ENCODE data around the gene PCTP.
A peak's percentile ranks its signal among the peaks of the same experiment; 100 is the strongest.

PCTP gene

DNA sequence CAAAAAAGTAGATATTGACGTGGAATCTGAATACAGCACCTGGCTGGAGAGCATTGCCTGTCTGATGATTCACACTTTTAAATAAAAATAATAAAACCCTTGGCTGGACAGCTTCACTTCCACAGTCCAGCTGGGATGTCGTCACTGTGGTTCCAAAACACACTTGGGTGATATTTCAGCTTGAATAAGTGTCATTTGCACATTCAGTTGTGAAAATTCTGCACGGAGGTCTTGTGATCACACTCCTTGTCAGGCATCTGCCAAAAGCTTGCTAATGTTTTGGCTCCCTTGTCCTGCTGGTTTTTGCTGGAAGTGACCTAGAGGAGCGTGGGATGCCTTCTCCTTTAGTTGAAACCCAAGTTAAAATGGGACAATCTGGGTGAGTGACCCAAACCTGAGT lies 60.7 kb downstream of the PCTP start:
- DNase-seq = no peak

DNA sequence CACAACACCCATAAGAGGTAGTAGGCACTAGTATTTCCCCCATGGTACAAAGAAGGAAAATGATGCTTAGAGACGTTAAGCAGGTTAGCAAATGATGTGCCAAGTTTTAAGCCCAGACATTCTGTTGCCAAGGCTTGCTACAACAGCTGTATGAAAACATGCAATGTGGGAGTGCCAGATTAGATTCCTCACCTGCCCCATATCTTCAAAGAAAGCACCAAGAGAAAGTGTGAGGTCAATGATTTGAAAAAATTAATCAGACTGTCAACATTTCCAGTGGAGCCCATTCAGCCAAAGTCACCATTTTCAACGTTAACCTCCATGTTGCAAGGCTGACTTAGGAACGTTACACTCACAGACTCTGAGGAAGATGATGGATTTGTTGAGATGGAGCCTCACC lies 61.5 kb downstream of the PCTP start:
- no peak for DNase-seq

DNA sequence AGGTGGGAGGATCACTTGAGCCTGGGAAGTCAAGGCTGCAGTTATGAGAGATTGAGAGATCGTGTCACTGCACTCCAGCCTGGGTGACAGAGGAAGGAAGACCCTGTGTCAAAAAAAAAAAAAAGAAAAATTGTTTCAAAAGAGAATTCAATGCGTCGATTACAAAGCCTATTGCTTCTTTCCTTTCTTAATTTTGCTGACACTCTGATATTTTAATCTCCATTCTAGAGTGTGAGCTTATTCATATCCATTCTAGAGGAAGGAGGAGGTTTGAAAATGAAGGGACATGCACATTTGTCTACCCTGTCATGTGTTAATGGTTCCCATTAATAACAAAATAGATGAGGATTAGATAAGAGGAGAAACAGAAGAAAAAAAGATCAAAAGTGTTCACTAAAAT lies 63.1 kb downstream of the PCTP start:
- DNase-seq = no peak

DNA sequence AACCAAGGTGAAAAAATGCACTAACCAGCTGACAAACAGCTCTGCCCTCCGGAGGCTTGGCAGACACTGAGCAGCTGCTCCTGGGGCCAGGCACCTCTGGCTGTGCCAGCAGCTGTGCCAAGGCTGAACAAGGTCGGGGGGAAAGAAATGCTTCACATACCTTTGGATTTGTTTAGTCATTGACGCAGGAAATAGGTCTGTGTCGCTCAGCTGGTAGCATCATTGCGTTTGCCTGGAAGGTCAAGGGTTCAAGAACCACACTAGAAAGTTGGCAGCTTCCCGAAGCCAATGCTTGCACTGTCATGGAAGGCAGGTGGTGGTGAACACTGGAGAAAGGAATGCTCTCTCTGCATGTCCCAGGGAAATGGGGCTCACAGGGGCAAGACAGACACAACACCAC lies 63.5 kb downstream of the PCTP start:
- no peak for DNase-seq

DNA sequence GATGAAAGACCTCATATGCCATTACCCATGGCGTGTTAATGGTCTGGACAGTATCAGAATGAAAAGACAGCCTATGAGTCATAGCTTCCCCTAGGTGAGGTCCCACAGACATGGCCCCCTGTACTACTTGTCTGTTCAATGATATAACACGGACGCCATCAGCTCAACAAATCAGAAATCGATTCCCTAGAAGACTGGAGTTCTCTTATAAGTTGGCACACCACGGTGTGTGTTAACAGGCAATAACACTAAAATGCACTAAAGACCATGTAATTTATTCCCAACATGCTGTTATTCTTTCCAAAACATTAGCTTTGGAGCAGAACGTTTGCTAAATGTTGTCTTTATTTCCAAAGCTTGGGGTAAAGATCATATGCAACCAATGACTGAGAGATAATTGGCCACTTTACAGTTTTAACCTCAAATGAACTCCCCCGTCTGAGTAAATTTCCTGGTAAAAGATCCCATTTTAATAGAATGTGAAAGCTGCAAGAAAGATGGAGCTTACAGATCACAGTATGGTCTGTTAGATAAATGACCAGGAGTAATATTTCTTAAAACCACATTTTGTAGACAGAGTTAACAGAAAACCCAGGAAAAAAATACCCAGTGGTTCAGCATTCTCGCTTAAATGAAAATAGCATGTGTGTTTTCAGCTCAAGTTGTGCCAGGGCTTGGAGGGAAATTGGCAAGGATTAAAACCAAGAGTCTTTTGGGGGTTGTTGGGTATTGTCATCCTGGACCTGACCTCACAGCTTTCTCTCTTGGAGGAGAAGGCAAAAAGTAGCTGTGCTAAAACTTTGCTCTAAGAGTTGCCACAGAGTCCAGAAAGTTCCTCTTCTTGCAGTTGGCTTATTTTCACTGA lies 65.9 kb downstream of the PCTP start:
- DNase-seq = peak in 1 of 2 experiments; percentile 31

DNA sequence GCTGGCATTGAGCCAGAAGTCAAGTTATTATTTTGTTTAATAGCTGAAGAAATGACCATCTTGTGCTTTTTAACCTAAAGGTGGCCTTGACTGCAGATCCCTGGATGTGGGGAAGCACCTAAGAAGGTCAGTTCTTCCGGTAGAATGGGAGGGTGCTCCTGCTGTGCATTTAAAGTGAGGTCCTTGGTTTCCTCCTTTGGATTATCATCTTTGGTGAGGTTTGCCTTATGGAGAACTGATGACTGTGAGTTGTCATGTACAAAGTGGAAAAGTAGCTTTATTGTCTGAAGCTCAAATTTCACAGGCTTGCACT lies 66.5 kb downstream of the PCTP start:
- DNase-seq = no peak

DNA sequence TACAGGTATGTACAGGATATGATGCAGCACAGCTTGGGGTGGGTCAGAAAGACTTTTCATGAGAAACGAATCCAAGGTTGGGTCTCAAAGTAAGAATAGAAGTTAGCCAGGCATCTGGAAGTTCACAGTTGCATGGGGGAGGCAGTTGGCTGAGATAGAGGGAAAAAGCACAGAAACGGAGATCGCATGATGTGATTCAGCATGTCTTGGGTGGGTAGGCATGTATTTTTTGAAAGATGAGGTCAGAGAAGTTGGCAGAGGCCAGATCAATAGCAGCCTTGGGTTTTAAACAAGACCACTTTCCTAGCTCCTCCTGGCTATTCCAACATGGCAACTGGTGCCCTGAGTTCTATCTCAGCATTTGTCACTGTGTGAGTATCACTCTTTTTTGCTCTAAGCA lies 67.2 kb downstream of the PCTP start:
- DNase-seq = no peak

DNA sequence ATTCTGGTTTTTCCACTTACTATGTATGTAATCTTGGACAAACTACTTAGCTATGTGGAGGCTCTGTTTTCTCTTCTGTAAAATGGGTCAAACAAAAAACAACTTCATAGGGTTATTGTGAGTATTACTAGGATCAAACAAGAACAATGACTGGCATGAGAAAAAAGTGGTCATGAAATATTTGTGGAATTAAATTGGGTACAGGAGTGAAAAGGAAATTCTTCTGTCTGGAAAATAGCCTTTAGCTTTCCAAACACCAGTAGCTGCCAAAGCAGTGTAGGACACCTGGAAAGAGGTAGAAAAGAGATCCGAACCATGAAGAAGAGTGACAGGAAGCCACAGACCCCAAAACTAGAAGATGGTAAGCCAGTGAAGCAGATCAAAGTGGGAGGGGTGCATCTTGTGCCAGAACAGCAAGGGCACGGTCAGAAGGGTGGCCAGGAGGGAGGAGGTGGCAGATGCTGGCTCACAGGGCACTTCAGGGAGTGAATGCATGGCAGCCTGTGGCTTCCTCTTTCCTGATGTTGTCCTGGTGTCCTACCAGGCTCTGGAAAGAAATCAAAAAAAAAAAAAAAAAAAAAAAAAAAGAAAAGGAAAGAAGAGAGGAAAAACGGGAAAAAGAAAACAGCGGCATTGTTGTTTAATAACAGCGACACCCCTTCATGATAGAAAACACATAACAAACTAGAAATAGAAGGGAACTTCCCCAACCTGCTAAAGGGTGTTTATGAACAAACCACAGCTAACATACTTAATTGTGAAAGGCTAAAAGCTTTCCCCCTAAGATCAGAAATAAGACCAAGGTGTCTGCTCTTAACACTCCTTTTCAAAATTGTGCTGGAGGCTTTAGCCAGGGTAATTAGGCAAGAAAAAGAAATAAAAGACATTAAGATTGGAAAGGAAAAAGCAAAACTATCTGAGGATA lies 67.9 kb downstream of the PCTP start:
- no peak for DNase-seq

DNA sequence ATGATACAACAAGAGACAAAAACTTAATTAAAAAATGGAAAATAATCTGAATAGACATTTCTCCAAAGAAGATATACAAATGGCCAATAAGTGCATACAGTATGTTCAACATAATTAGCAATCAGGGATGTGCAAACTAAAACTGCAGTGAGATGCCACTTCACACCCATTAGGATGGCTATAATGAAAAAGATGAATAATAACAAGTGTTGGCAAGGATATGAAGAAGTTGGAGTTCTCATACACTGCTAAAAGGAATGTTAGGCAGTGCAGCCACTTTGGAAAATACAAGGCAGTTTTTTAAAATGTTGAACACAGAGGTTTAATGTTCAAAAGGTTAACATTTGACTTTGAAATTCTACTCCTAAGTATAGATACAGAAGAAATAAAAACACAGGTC lies 69.8 kb downstream of the PCTP start:
- DNase-seq = no peak

DNA sequence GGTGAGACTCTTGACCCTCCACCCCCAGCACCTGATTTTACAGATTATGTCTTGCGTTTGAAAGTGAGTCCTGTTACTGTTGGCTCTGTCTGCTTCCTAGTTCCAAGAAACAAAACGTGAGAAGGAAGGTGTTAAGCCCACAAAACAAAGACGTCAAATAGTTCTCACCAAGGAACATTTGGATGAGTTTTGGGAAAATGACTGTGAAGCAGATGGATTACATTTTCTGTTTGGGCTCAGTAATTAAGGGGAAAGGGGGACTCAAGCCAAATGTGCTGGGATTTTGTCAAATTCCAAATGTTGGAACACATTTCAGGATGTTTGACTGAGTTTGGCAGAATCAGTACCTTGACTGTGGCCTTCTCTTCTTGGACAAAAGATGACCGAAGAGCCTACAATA lies 71.2 kb downstream of the PCTP start:
- no peak for DNase-seq

DNA sequence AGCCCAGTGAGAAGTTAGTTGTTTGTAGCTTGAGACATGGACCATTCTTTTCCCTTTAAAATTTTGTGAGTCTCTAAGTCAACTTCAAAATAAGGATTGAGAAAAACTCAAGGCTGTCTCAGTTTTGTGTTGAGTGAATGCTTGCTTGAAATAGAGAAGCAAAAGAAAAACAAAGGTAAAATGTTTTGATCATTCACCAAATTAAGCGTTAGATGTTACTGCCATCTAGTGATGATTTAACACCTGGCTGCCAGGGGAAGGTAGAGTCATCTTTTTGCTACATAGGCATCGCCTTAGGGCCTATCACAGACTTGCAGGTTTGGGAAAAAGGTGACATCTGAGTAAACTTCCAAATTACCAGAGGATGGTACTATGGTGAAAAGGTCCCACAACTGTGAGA lies 74.4 kb downstream of the PCTP start:
- DNase-seq = peak in 1 of 2 experiments; percentile 15
